WTC11 (cell line): Measurements from ENCODE around the gene KCNJ11.

Source experiments
- ETV6 ChIP-seq: sonication (generic); formaldehyde crosslinking; IDR thresholded peaks from 2 replicates; pipeline ENCODE4 v1.8.1; 2022; ENCODE audit warnings: mild to moderate bottlenecking, missing genetic modification reagents
- TF ChIP-seq, protein P1 (sequence below): sonication (generic); formaldehyde crosslinking; IDR thresholded peaks from 2 replicates; pipeline ENCODE4 v1.8.1; 2022; ENCODE audit warnings: low read depth, mild to moderate bottlenecking, moderate library complexity, missing genetic modification reagents, borderline replicate concordance
- TF ChIP-seq, protein P2 (sequence below): fragments of 200-600 bp; IDR thresholded peaks from 2 replicates; pipeline ENCODE4 v1.8.0; 2022; ENCODE audit warnings: antibody characterized with exemption
- TF ChIP-seq, protein P3 (sequence below): sonication (generic); formaldehyde crosslinking; IDR thresholded peaks from 2 replicates; pipeline ENCODE4 v1.8.1; 2022; ENCODE audit warnings: low read depth, missing genetic modification reagents, borderline replicate concordance

DNA sequence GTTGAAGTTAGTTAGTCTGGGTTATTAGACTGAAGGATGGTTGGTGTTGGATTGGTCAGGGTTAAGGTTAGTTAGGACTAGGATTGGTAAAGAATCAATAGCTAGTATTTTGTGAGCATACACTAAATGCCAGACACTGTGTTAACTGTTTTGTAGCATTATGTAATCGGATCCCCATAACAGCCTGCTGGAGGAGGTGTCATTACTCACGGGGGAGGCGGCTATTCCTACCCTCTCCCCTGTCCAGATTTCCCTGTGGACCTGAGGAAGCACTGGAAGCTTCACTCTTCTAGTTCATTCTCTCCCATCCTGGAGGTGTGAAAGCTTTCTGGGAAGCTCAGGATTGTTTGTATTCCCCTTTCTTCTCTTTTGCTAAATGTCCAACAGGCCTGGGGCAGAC is 40.5 kb upstream of the KCNJ11 start:
- TF ChIP-seq, protein P1, sequence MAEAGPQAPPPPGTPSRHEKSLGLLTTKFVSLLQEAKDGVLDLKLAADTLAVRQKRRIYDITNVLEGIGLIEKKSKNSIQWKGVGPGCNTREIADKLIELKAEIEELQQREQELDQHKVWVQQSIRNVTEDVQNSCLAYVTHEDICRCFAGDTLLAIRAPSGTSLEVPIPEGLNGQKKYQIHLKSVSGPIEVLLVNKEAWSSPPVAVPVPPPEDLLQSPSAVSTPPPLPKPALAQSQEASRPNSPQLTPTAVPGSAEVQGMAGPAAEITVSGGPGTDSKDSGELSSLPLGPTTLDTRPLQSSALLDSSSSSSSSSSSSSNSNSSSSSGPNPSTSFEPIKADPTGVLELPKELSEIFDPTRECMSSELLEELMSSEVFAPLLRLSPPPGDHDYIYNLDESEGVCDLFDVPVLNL (CRISPR knock-in tag) = no peak
- TF ChIP-seq, protein P2, sequence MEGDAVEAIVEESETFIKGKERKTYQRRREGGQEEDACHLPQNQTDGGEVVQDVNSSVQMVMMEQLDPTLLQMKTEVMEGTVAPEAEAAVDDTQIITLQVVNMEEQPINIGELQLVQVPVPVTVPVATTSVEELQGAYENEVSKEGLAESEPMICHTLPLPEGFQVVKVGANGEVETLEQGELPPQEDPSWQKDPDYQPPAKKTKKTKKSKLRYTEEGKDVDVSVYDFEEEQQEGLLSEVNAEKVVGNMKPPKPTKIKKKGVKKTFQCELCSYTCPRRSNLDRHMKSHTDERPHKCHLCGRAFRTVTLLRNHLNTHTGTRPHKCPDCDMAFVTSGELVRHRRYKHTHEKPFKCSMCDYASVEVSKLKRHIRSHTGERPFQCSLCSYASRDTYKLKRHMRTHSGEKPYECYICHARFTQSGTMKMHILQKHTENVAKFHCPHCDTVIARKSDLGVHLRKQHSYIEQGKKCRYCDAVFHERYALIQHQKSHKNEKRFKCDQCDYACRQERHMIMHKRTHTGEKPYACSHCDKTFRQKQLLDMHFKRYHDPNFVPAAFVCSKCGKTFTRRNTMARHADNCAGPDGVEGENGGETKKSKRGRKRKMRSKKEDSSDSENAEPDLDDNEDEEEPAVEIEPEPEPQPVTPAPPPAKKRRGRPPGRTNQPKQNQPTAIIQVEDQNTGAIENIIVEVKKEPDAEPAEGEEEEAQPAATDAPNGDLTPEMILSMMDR = no peak
- TF ChIP-seq, protein P3, sequence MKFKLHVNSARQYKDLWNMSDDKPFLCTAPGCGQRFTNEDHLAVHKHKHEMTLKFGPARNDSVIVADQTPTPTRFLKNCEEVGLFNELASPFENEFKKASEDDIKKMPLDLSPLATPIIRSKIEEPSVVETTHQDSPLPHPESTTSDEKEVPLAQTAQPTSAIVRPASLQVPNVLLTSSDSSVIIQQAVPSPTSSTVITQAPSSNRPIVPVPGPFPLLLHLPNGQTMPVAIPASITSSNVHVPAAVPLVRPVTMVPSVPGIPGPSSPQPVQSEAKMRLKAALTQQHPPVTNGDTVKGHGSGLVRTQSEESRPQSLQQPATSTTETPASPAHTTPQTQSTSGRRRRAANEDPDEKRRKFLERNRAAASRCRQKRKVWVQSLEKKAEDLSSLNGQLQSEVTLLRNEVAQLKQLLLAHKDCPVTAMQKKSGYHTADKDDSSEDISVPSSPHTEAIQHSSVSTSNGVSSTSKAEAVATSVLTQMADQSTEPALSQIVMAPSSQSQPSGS (CRISPR knock-in tag) = no peak
- no peak for TF ChIP-seq ETV6 (CRISPR knock-in tag)
